HepG2 (cell line): Measurements from ENCODE around the gene DHX8. TPM values are rescaled to one million over a fixed set of nuclear protein-coding genes. Genes with fewer than 3 reads are reported as not detected.

Experiments used
- ARID3A ChIP-seq: IDR thresholded peaks from 2 replicates; pipeline ENCODE4 v1.6.1; 2012; ENCODE audit warnings: low read depth, low read length, improper control_type of control experiment
- GMEB1 ChIP-seq: sonication (generic); formaldehyde crosslinking; IDR thresholded peaks from 2 replicates; pipeline ENCODE4 v1.5.1; 2020; ENCODE audit warnings: missing genetic modification reagents, mild to moderate bottlenecking, borderline replicate concordance
- IKZF5 ChIP-seq: IDR thresholded peaks from 2 replicates; pipeline ENCODE4 v1.6.1; 2018; ENCODE audit warnings: missing genetic modification reagents, mild to moderate bottlenecking, missing compliant biosample characterization
- NFE2 ChIP-seq: sonication (generic); formaldehyde crosslinking; IDR thresholded peaks from 2 replicates; pipeline ENCODE4 v1.4.0; 2020; ENCODE audit warnings: missing genetic modification reagents
- PTBP1 ChIP-seq: fragments of 200-400 bp; formaldehyde crosslinking; IDR thresholded peaks from 2 replicates; pipeline ENCODE4 v1.6.1; 2018; ENCODE audit warnings: low read length, low read depth; ENCODE audit not compliant: poor library complexity, severe bottlenecking
- ZBTB37 ChIP-seq: sonication (generic); formaldehyde crosslinking; IDR thresholded peaks from 2 replicates; pipeline ENCODE4 v1.4.0; 2020; ENCODE audit warnings: mild to moderate bottlenecking, missing genetic modification reagents
- ZNF230 ChIP-seq: sonication (generic); formaldehyde crosslinking; IDR thresholded peaks from 2 replicates; pipeline ENCODE4 v1.4.0; 2020; ENCODE audit warnings: mild to moderate bottlenecking, missing genetic modification reagents
- ZNF569 ChIP-seq: sonication (generic); formaldehyde crosslinking; IDR thresholded peaks from 2 replicates; pipeline ENCODE4 v1.5.0; 2020; ENCODE audit warnings: mild to moderate bottlenecking, missing genetic modification reagents, moderate library complexity, borderline replicate concordance
- ZNF737 ChIP-seq: sonication (generic); formaldehyde crosslinking; IDR thresholded peaks from 2 replicates; pipeline ENCODE4 v1.5.0; 2020; ENCODE audit warnings: missing genetic modification reagents, mild to moderate bottlenecking, borderline replicate concordance
- ZNF746 ChIP-seq: sonication (generic); formaldehyde crosslinking; IDR thresholded peaks from 2 replicates; pipeline ENCODE4 v1.8.0; 2022; ENCODE audit warnings: mild to moderate bottlenecking, missing genetic modification reagents
- polyA plus RNA-seq, 8 experiments: library from polyadenylated mRNA; depleted of rRNA in 3 of 8; stranded (reverse) in 7 of 8; unstranded in 1 of 8; fragments of >200 nt; fragmentation: Illumina TruSeq in 4 of 8; extraction: Trizol in 4 of 8; gene quantifications; 2 replicates each; pipeline versions ENCODE4 v1.2.1 to v1.2.3, GENCODE V29; 2011 to 2016; ENCODE audit warnings: low read depth in 4 of 8, missing spikeins in 1 of 8, mixed read lengths in 1 of 8; ENCODE audit not compliant: insufficient read depth in 1 of 8
- total RNA-seq, 5 experiments: library from RNA; depleted of rRNA; stranded (reverse); fragments of >200 nt; fragmentation: Illumina TruSeq; extraction: Trizol; gene quantifications; 2 replicates each; pipeline ENCODE4 v1.2.3, GENCODE V29; 2016; ENCODE audit warnings: low read depth in 1 of 5
- TF ChIP-seq, protein P1 (sequence below): sonication (generic); formaldehyde crosslinking; IDR thresholded peaks from 2 replicates; pipeline ENCODE4 v1.5.1; 2020; ENCODE audit warnings: mild to moderate bottlenecking, missing genetic modification reagents, moderate library complexity
- TF ChIP-seq, protein P2 (sequence below): sonication (generic); formaldehyde crosslinking; IDR thresholded peaks from 2 replicates; pipeline ENCODE4 v1.5.0; 2020; ENCODE audit warnings: missing genetic modification reagents
- TF ChIP-seq, protein P3 (sequence below): sonication (generic); formaldehyde crosslinking; IDR thresholded peaks from 2 replicates; pipeline ENCODE4 v1.8.1; 2022; ENCODE audit warnings: mild to moderate bottlenecking, missing genetic modification reagents

DHX8 gene
- total and polyA plus RNA-seq, 2 of the 13 experiments (the other 11 are each of a cell fraction or from before 2014, with no cell fraction given): 24.8 to 48.9 TPM

- TF ChIP-seq GMEB1 (CRISPR knock-in tag) (no peak; the same call in 1 of the 2 replicates), ZNF737 (no peak), ZNF746 (CRISPR knock-in tag) (peak; percentile 98), ZBTB37 (CRISPR knock-in tag) (no peak), PTBP1 (no peak), IKZF5 (CRISPR knock-in tag) (peak; percentile 98), ZNF230 (CRISPR knock-in tag) (peak; percentile 74; the same call in 1 of the 2 replicates), NFE2 (CRISPR knock-in tag) (no peak), ZNF569 (CRISPR knock-in tag) (peak; percentile 87), ARID3A (peak; percentile 92)
- TF ChIP-seq, protein P1, sequence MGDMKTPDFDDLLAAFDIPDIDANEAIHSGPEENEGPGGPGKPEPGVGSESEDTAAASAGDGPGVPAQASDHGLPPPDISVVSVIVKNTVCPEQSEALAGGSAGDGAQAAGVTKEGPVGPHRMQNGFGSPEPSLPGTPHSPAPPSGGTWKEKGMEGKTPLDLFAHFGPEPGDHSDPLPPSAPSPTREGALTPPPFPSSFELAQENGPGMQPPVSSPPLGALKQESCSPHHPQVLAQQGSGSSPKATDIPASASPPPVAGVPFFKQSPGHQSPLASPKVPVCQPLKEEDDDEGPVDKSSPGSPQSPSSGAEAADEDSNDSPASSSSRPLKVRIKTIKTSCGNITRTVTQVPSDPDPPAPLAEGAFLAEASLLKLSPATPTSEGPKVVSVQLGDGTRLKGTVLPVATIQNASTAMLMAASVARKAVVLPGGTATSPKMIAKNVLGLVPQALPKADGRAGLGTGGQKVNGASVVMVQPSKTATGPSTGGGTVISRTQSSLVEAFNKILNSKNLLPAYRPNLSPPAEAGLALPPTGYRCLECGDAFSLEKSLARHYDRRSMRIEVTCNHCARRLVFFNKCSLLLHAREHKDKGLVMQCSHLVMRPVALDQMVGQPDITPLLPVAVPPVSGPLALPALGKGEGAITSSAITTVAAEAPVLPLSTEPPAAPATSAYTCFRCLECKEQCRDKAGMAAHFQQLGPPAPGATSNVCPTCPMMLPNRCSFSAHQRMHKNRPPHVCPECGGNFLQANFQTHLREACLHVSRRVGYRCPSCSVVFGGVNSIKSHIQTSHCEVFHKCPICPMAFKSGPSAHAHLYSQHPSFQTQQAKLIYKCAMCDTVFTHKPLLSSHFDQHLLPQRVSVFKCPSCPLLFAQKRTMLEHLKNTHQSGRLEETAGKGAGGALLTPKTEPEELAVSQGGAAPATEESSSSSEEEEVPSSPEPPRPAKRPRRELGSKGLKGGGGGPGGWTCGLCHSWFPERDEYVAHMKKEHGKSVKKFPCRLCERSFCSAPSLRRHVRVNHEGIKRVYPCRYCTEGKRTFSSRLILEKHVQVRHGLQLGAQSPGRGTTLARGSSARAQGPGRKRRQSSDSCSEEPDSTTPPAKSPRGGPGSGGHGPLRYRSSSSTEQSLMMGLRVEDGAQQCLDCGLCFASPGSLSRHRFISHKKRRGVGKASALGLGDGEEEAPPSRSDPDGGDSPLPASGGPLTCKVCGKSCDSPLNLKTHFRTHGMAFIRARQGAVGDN (CRISPR knock-in tag): peak; percentile 99
- TF ChIP-seq, protein P2, sequence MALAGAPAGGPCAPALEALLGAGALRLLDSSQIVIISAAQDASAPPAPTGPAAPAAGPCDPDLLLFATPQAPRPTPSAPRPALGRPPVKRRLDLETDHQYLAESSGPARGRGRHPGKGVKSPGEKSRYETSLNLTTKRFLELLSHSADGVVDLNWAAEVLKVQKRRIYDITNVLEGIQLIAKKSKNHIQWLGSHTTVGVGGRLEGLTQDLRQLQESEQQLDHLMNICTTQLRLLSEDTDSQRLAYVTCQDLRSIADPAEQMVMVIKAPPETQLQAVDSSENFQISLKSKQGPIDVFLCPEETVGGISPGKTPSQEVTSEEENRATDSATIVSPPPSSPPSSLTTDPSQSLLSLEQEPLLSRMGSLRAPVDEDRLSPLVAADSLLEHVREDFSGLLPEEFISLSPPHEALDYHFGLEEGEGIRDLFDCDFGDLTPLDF (CRISPR knock-in tag): no peak
- TF ChIP-seq, protein P3, sequence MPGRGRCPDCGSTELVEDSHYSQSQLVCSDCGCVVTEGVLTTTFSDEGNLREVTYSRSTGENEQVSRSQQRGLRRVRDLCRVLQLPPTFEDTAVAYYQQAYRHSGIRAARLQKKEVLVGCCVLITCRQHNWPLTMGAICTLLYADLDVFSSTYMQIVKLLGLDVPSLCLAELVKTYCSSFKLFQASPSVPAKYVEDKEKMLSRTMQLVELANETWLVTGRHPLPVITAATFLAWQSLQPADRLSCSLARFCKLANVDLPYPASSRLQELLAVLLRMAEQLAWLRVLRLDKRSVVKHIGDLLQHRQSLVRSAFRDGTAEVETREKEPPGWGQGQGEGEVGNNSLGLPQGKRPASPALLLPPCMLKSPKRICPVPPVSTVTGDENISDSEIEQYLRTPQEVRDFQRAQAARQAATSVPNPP (CRISPR knock-in tag): peak; percentile 93
Measured at GRCh38 chr17:43530288-43531081, 46.7 kb downstream of the DHX8 start (continued).
